ENCODE data around the gene LY6G5C.

LY6G5C gene

GRCh38 chr6:31639449-31639861 lies 41.4 kb downstream of the LY6G5C start:
- DNase-seq: no peak

GRCh38 chr6:31639043-31639442 lies 41.8 kb downstream of the LY6G5C start:
- no peak for DNase-seq

GRCh38 chr6:31636698-31637596 lies 43.9 kb downstream of the LY6G5C start:
- DNase-seq: no peak

GRCh38 chr6:31634969-31635575 lies 45.8 kb downstream of the LY6G5C start:
- no peak for DNase-seq

- no peak for DNase-seq
These were observed 46.7 kb downstream of the LY6G5C start for GRCh38 chr6:31634131-31634530.

GRCh38 chr6:31633447-31633846 lies 47.4 kb downstream of the LY6G5C start:
- DNase-seq: no peak

GRCh38 chr6:31632279-31632946 lies 48.5 kb downstream of the LY6G5C start:
- DNase-seq: no peak

GRCh38 chr6:31631681-31632278 lies 49.1 kb downstream of the LY6G5C start:
- no peak for DNase-seq

- DNase-seq: no peak
These were observed 49.7 kb downstream of the LY6G5C start for GRCh38 chr6:31631209-31631608.

- DNase-seq: no peak
These were observed 50.5 kb downstream of the LY6G5C start for GRCh38 chr6:31630177-31630934.

GRCh38 chr6:31629014-31629413 lies 51.9 kb downstream of the LY6G5C start:
- DNase-seq: no peak

- no peak for DNase-seq
These were observed 53.1 kb downstream of the LY6G5C start for GRCh38 chr6:31627690-31628287.

GRCh38 chr6:31626952-31627351 lies 53.9 kb downstream of the LY6G5C start:
- no peak for DNase-seq
